Endothelial cell of umbilical vein (primary cell): ENCODE results near the gene CLSTN2. TPM values are rescaled to one million over a fixed set of nuclear protein-coding genes. Genes with fewer than 3 reads are reported as not detected.

Experiments
- BruUV-seq: library from RNA; stranded (reverse); fragments of 400-500 nt; replicated peaks from 2 replicates; lab custom pipeline; 2021; lab: Mats Ljungman, UMichigan
- CTCF ChIA-PET: fragments of 300-600, 350-600 bp; sonication (Branson Sonifier 250); formaldehyde crosslinking; loops from one replicate; lab custom pipeline; 2021; ENCODE audit warnings: antibody characterized with exemption, inconsistent platforms; lab: Charles Lee
- POLR2A ChIA-PET: fragments of 300-600, 350-600 bp; sonication (Branson Sonifier 250); formaldehyde crosslinking; loops from one replicate; lab custom pipeline; 2021; ENCODE audit warnings: antibody characterized with exemption, inconsistent platforms; lab: Charles Lee
- DNase-seq: peaks from one replicate; pipeline ENCODE4 v3.0.0-alpha.2; 2011; ENCODE audit warnings: low read depth, low spot score
- FAIRE-seq: peaks from 2 replicates; lab custom pipeline; 2011; peaks lifted over from hg19 to GRCh38; lab: Jason Lieb, UNC
- H2AFZ ChIP-seq: 2 replicates; pipeline ENCODE4 v1.6.0; 2012; ENCODE audit warnings: low read depth, low read length, control low read depth, inconsistent platforms
- H3K27ac ChIP-seq: 2 replicates; pipeline ENCODE4 v1.5.1; 2011; ENCODE audit warnings: low read depth, mild to moderate bottlenecking, control low read depth, low read length, moderate library complexity; ENCODE audit not compliant: insufficient read depth
- H3K27me3 ChIP-seq, 2 experiments: 2 replicates each; pipeline versions ENCODE4 v1.6.0 to v1.6.1; 2011; ENCODE audit warnings: low read length in 2 of 2, mixed read lengths in 1 of 2; ENCODE audit not compliant: control insufficient read depth in 2 of 2, insufficient read depth in 2 of 2
- H3K36me3 ChIP-seq, 2 experiments: 2 replicates in 1 of 2; 3 replicates in 1 of 2; pipeline ENCODE4 v1.5.1; 2011; ENCODE audit warnings: low read length in 2 of 2, mild to moderate bottlenecking in 1 of 2, moderate library complexity in 1 of 2; ENCODE audit not compliant: control insufficient read depth in 2 of 2, insufficient read depth in 2 of 2; ENCODE audit errors: extremely low read depth in 1 of 2
- H3K4me1 ChIP-seq: 3 replicates; pipeline ENCODE4 v1.5.1; 2011; ENCODE audit warnings: mild to moderate bottlenecking, low read length; ENCODE audit not compliant: control insufficient read depth, insufficient read depth; ENCODE audit errors: extremely low read depth
- H3K4me2 ChIP-seq: 2 replicates; pipeline ENCODE4 v1.6.1; 2011; ENCODE audit warnings: low read length, control low read depth, mixed read lengths; ENCODE audit not compliant: insufficient read depth
- H3K4me3 ChIP-seq, 3 experiments: fragments of 200-600 bp in 1 of 3; sonication (generic), shearing (Covaris generic) in 1 of 3; replicated peaks in 1 of 3; 2 replicates each; pipeline ENCODE4 v1.5.1; 2011 to 2016; ENCODE audit warnings: control low read depth in 3 of 3, low read length in 3 of 3, mild to moderate bottlenecking in 2 of 3, inconsistent platforms in 1 of 3, low read depth in 1 of 3, moderate library complexity in 1 of 3; ENCODE audit not compliant: insufficient read depth in 1 of 3
- H3K79me2 ChIP-seq: 2 replicates; pipeline ENCODE4 v1.6.0; 2012; ENCODE audit warnings: low read length, inconsistent platforms; ENCODE audit not compliant: control insufficient read depth, insufficient read depth
- H3K9ac ChIP-seq: replicated peaks from 2 replicates; pipeline ENCODE3; 2011; ENCODE audit warnings: low read length, control low read depth; ENCODE audit not compliant: insufficient read depth; ENCODE audit errors: extremely low read depth
- H3K9me1 ChIP-seq: replicated peaks from 3 replicates; pipeline ENCODE4 v1.6.0; 2011; ENCODE audit warnings: mild to moderate bottlenecking, low read length; ENCODE audit not compliant: control insufficient read depth, insufficient read depth; ENCODE audit errors: extremely low read depth
- H3K9me3 ChIP-seq: replicated peaks from 2 replicates; pipeline ENCODE4 v1.5.1; 2012; ENCODE audit warnings: low read length, inconsistent platforms; ENCODE audit not compliant: control insufficient read depth, insufficient read depth
- H4K20me1 ChIP-seq: replicated peaks from 2 replicates; pipeline ENCODE3; 2011; ENCODE audit warnings: mild to moderate bottlenecking, low read length; ENCODE audit not compliant: control insufficient read depth, insufficient read depth; ENCODE audit errors: extremely low read depth
- EZH2 ChIP-seq: IDR thresholded peaks from 2 replicates; pipeline ENCODE4 v1.6.1; 2012; ENCODE audit warnings: borderline replicate concordance, low read depth, mild to moderate bottlenecking, moderate library complexity, low read length, inconsistent platforms; ENCODE audit not compliant: severe bottlenecking
- FOS ChIP-seq: IDR thresholded peaks from 2 replicates; pipeline ENCODE4 v1.6.1; 2011; ENCODE audit warnings: mild to moderate bottlenecking, low read length, moderate library complexity, borderline replicate concordance; ENCODE audit not compliant: insufficient read depth
- GATA2 ChIP-seq: IDR thresholded peaks from 2 replicates; pipeline ENCODE4 v1.7.0; 2011; ENCODE audit warnings: low read depth, mild to moderate bottlenecking, moderate library complexity, mixed read lengths, low read length; ENCODE audit not compliant: insufficient read length, insufficient read depth
- JUN ChIP-seq: IDR thresholded peaks from 2 replicates; pipeline ENCODE4 v1.6.1; 2011; ENCODE audit warnings: borderline replicate concordance, low read depth; ENCODE audit not compliant: insufficient read length, insufficient read depth
- MYC ChIP-seq: IDR thresholded peaks from one replicate; pipeline ENCODE4 v1.6.1; 2011; ENCODE audit warnings: mild to moderate bottlenecking, low read depth, low read length
- POLR2A ChIP-seq: IDR thresholded peaks from 2 replicates; pipeline ENCODE4 v1.6.1; 2012; ENCODE audit warnings: low read depth, mild to moderate bottlenecking, control low read depth, low read length
- POLR2AphosphoS5 ChIP-seq: IDR thresholded peaks from 2 replicates; pipeline ENCODE4 v1.6.1; 2012; ENCODE audit warnings: low read depth, mild to moderate bottlenecking, control low read depth, low read length, moderate library complexity; ENCODE audit not compliant: insufficient read depth
- dilution Hi-C: fragments of 300-500 bp; cut with MboI; formaldehyde crosslinking; loops from one replicate; pipeline ENCODE4 v1.15.0; 2019; ENCODE audit warnings: low sequenced_read_pairs; ENCODE audit not compliant: extremely low pct_ligation_motif_present
- intact Hi-C: fragments of 100-400 bp; cut with micrococcal nuclease; formaldehyde crosslinking; loops from one replicate; pipeline ENCODE4 v1.10.0; 2022
- polyA plus RNA-seq, 4 experiments: library from polyadenylated mRNA; depleted of rRNA in 3 of 4; stranded (reverse) in 3 of 4; unstranded in 1 of 4; fragments of >200 nt; gene quantifications; 2 replicates each; pipeline versions ENCODE4 v1.2.1 to v1.2.3, GENCODE V29; 2011 to 2012; ENCODE audit warnings: missing spikeins in 1 of 4
- total RNA-seq: library from RNA; stranded (reverse); gene quantifications from 2 replicates; pipeline ENCODE4 v1.2.3, GENCODE V29; 2021
- TF ChIP-seq, protein P1 (sequence below): IDR thresholded peaks from 2 replicates; pipeline ENCODE4 v1.6.1; 2011; ENCODE audit not compliant: insufficient read depth, insufficient read length
- TF ChIP-seq, protein P2 (sequence below), 2 donors: IDR thresholded peaks; 1 replicate in 1 of 2; 2 replicates in 1 of 2; pipeline ENCODE4 v1.5.1; 2011; ENCODE audit warnings: low read length in 2 of 2, mild to moderate bottlenecking in 2 of 2, moderate library complexity in 2 of 2, control low read depth in 1 of 2, inconsistent platforms in 1 of 2, low read depth in 1 of 2; ENCODE audit not compliant: insufficient read depth in 1 of 2; ENCODE audit errors: extremely low read depth in 1 of 2

CLSTN2 gene
- total and polyA plus RNA-seq, 2 donors (not counting 3 experiments of a cell fraction or from before 2014, with no cell fraction given): 0.26 to 0.38 TPM

DNA sequence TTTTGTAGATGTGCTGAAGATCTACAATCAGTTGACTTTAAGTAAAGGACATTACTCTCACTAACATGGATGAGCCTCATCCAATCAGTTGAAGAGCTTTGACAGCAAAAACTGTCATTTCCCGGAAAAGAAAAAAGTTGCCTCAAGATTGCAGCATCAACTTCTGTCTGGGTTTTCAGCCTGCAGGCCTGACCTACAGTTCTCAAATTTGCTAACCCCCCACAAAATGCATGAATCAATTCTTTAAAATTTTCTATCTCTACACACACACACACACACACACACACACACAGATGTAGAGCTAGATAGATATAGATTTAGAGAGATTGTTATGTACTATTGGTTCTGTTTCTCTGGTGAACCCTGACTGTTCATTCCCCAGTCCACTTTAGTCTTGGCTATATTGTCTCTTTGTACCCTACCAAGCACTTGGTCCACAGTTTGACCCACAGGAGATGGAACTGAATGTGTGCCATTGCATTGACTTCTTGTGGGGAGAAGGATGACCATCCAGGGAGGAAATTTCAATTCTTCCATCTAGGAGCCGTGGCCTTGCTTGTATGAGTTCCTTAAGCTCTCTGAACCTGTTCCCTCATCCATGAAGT lies 228.3 kb downstream of the CLSTN2 start:
- Histone ChIP-seq H3K9ac (no peak overlapping the region), H3K79me2 (no peaks in the 10 kb centered on the region), H3K4me2 (no peak overlapping the region), H3K4me1 (no peaks in the 10 kb centered on the region), H3K4me3 (no peak overlapping the region), H4K20me1 (no peaks in the 10 kb centered on the region), H3K9me3 (no peaks in the 10 kb centered on the region), H3K27me3 (no peaks in the 10 kb centered on the region), H3K36me3 (no peaks in the 10 kb centered on the region), H3K9me1 (no peaks in the 10 kb centered on the region), H2AFZ (no peak overlapping the region), H3K27ac (no peak overlapping the region)
- DNase-seq (no peak), FAIRE-seq (no peak)
- dilution Hi-C loops (no loop called here), intact Hi-C loops (no loop called here)
- BruUV-seq: no TSS peak
- TF ChIP-seq GATA2 (no peak), MYC (no peak), POLR2A (no peak), JUN (no peak), POLR2AphosphoS5 (no peak), EZH2 (no peak), FOS (no peak)
- TF ChIP-seq, protein P1, sequence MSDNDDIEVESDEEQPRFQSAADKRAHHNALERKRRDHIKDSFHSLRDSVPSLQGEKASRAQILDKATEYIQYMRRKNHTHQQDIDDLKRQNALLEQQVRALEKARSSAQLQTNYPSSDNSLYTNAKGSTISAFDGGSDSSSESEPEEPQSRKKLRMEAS: no peak
- TF ChIP-seq, protein P2, sequence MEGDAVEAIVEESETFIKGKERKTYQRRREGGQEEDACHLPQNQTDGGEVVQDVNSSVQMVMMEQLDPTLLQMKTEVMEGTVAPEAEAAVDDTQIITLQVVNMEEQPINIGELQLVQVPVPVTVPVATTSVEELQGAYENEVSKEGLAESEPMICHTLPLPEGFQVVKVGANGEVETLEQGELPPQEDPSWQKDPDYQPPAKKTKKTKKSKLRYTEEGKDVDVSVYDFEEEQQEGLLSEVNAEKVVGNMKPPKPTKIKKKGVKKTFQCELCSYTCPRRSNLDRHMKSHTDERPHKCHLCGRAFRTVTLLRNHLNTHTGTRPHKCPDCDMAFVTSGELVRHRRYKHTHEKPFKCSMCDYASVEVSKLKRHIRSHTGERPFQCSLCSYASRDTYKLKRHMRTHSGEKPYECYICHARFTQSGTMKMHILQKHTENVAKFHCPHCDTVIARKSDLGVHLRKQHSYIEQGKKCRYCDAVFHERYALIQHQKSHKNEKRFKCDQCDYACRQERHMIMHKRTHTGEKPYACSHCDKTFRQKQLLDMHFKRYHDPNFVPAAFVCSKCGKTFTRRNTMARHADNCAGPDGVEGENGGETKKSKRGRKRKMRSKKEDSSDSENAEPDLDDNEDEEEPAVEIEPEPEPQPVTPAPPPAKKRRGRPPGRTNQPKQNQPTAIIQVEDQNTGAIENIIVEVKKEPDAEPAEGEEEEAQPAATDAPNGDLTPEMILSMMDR (IDR thresholded peaks at IDR 0.05; ENCODE audit: extremely low read depth in 1 of 2, insufficient read depth in 1 of 2, low read depth in 1 of 2, low read length in 2 of 2): no peak
- ChIA-PET POLR2A (no interaction called here), CTCF (no interaction called here)
